Measurements from ENCODE around the gene NKX2-4.
"Not testable (repeated sequence)": the region's sequence is repeated elsewhere in the genome, so short reads cannot be mapped to it uniquely, and the experiment has no call there.

Gene NKX2-4

DNA sequence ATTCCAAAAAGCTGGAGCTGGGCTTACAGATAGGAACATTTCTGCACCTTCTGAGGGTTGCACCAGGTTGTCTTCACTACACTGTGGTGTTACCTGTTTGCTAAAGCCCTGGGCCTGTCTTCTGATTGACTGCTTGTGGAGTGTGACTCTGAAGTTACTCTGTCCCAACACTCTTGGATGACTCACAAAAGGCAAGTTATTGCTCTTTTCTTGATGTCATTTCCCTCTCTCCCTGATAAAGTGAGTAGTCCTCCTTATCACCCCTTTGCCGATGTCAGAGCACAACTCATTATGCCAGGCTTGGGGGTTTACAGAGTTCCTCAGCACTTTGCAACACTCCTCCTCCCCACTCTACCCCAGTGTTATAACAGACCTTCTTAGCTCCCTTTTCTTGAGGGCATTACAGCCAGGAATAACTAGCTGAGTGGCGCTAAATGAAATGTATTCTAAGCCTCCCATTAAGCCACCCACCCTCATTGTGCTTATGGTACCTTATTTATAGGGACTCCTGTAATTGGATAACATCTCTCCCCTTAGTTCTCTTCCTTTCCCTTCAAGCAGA, 36.1 kb upstream of the NKX2-4 start:
- H2BK5ac ChIP-seq (ENCODE audit: low read length), result no peak overlapping the region
- no peaks in the 10 kb centered on the region for H3K36me3 ChIP-seq (ENCODE audit: control insufficient read depth, insufficient read depth, low read length)
- H3K18ac ChIP-seq (ENCODE audit: low read length), result no peak overlapping the region
- no peak overlapping the region for H2AK5ac ChIP-seq (ENCODE audit: low read length)
- H3K79me2 ChIP-seq (ENCODE audit: control insufficient read depth, insufficient read depth, low read length), result no peaks in the 10 kb centered on the region
- H3K23ac ChIP-seq (ENCODE audit: low read length), result no peak overlapping the region
- H3K27me3 ChIP-seq (ENCODE audit: insufficient read depth, low read length, poor library complexity), result no peaks in the 10 kb centered on the region
- H4K5ac ChIP-seq (ENCODE audit: low read length), result no peak overlapping the region
- no peak overlapping the region for H3K4me2 ChIP-seq (ENCODE audit: low read length)
- no peak overlapping the region for H3K4ac ChIP-seq (ENCODE audit: low read depth, low read length)
- no peaks in the 10 kb centered on the region for H3K79me1 ChIP-seq (ENCODE audit: low read length)
- H3K4me1 ChIP-seq (ENCODE audit: control insufficient read depth, low read depth, low read length), result no peaks in the 10 kb centered on the region
- no peak overlapping the region for H3K56ac ChIP-seq (ENCODE audit: low read length)
- H2BK120ac ChIP-seq (ENCODE audit: low read depth, low read length), result no peak overlapping the region
- H3K4me3 ChIP-seq (ENCODE audit: low read length), result no peak overlapping the region
- no CpG with 5 or more reads among the region's 2 CpGs for WGBS (ENCODE audit: extremely low coverage, insufficient coverage, low lambda C conversion rate)
- no peak overlapping the region for H4K8ac ChIP-seq (ENCODE audit: low read depth, low read length)
- DNase-seq, result no peak
- no peak overlapping the region for H3K9ac ChIP-seq (ENCODE audit: low read length)
- H2BK15ac ChIP-seq (replicated peaks; ENCODE audit: low read depth), result no peak overlapping the region
- H3K27ac ChIP-seq (ENCODE audit: low read depth, low read length), result no peak overlapping the region

- no peak overlapping the region for H3K27ac ChIP-seq (ENCODE audit: low read depth, low read length)
- peak; percentile 21 for DNase-seq
- H3K4me1 ChIP-seq (ENCODE audit: control insufficient read depth, low read depth, low read length), result no peaks in the 10 kb centered on the region
- no peak overlapping the region for H3K18ac ChIP-seq (ENCODE audit: low read length)
- H2BK5ac ChIP-seq (ENCODE audit: low read length), result no peak overlapping the region
- H3K4ac ChIP-seq (ENCODE audit: low read depth, low read length), result no peak overlapping the region
- H3K9ac ChIP-seq (ENCODE audit: low read length), result no peak overlapping the region
- no peak overlapping the region for H2BK15ac ChIP-seq (replicated peaks; ENCODE audit: low read depth)
- no peaks in the 10 kb centered on the region for H3K79me1 ChIP-seq (ENCODE audit: low read length)
- no peak overlapping the region for H3K4me2 ChIP-seq (ENCODE audit: low read length)
- H3K36me3 ChIP-seq (ENCODE audit: control insufficient read depth, insufficient read depth, low read length), result no peaks in the 10 kb centered on the region
- H3K27me3 ChIP-seq (ENCODE audit: insufficient read depth, low read length, poor library complexity), result no peaks in the 10 kb centered on the region
- H4K5ac ChIP-seq (ENCODE audit: low read length), result no peak overlapping the region
- WGBS (ENCODE audit: extremely low coverage, insufficient coverage, low lambda C conversion rate), result no CpG with 5 or more reads among the region's 4 CpGs
- H3K56ac ChIP-seq (ENCODE audit: low read length), result no peak overlapping the region
- H2BK120ac ChIP-seq (ENCODE audit: low read depth, low read length), result no peak overlapping the region
- no peak overlapping the region for H4K8ac ChIP-seq (ENCODE audit: low read depth, low read length)
- no peak overlapping the region for H3K4me3 ChIP-seq (ENCODE audit: low read length)
- H3K79me2 ChIP-seq (ENCODE audit: control insufficient read depth, insufficient read depth, low read length), result no peaks in the 10 kb centered on the region
- no peak overlapping the region for H3K23ac ChIP-seq (ENCODE audit: low read length)
- no peak overlapping the region for H2AK5ac ChIP-seq (ENCODE audit: low read length)
Measured at GRCh38 chr20:21432911-21433310, 35.6 kb upstream of the NKX2-4 start.

DNA sequence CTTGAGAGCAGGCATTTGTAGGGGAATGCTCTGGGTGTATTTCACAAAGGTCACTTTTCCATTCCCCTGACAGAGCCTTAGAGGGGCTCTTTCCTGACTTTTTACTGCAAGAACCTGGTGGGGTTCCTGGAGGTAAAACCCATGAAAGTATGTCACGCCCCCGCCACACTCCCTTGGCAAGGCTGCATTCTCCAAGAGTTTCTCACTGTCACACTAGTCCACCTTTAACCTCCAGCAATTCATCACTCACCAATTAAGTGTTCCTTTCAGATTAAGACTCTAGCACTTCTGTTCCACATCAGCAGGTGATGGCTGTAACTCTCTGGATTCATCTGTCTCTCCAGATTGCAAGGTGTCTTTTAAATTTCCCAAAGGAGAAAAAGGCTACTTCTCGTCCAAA, 32.7 kb upstream of the NKX2-4 start:
- H3K79me2 ChIP-seq (ENCODE audit: control insufficient read depth, insufficient read depth, low read length), result no peaks in the 10 kb centered on the region
- no peak overlapping the region for H2AK5ac ChIP-seq (ENCODE audit: low read length)
- no peak overlapping the region for H4K8ac ChIP-seq (ENCODE audit: low read depth, low read length)
- WGBS (ENCODE audit: extremely low coverage, insufficient coverage, low lambda C conversion rate), result no CpG with 5 or more reads among the region's 3 CpGs
- H3K4me2 ChIP-seq (ENCODE audit: low read length), result no peak overlapping the region
- H3K4me3 ChIP-seq (ENCODE audit: low read length), result no peak overlapping the region
- DNase-seq, result no peak
- no peak overlapping the region for H3K56ac ChIP-seq (ENCODE audit: low read length)
- H3K18ac ChIP-seq (ENCODE audit: low read length), result no peak overlapping the region
- H3K27me3 ChIP-seq (ENCODE audit: insufficient read depth, low read length, poor library complexity), result no peaks in the 10 kb centered on the region
- H3K27ac ChIP-seq (ENCODE audit: low read depth, low read length), result no peak overlapping the region
- H3K79me1 ChIP-seq (ENCODE audit: low read length), result no peaks in the 10 kb centered on the region
- no peak overlapping the region for H2BK5ac ChIP-seq (ENCODE audit: low read length)
- no peak overlapping the region for H2BK120ac ChIP-seq (ENCODE audit: low read depth, low read length)
- no peak overlapping the region for H3K23ac ChIP-seq (ENCODE audit: low read length)
- no peak overlapping the region for H2BK15ac ChIP-seq (replicated peaks; ENCODE audit: low read depth)
- no peak overlapping the region for H3K4ac ChIP-seq (ENCODE audit: low read depth, low read length)
- no peaks in the 10 kb centered on the region for H3K36me3 ChIP-seq (ENCODE audit: control insufficient read depth, insufficient read depth, low read length)
- no peak overlapping the region for H4K5ac ChIP-seq (ENCODE audit: low read length)
- H3K9ac ChIP-seq (ENCODE audit: low read length), result no peak overlapping the region
- H3K4me1 ChIP-seq (ENCODE audit: control insufficient read depth, low read depth, low read length), result no peaks in the 10 kb centered on the region

GRCh38 chr20:21424846-21425245, 27.5 kb upstream of the NKX2-4 start:
- H2AK5ac ChIP-seq (ENCODE audit: low read length), result no peak overlapping the region
- no peak overlapping the region for H2BK5ac ChIP-seq (ENCODE audit: low read length)
- no peak overlapping the region for H3K4me3 ChIP-seq (ENCODE audit: low read length)
- no peak overlapping the region for H3K56ac ChIP-seq (ENCODE audit: low read length)
- no peak overlapping the region for H3K4me2 ChIP-seq (ENCODE audit: low read length)
- no peak overlapping the region for H2BK120ac ChIP-seq (ENCODE audit: low read depth, low read length)
- H3K79me2 ChIP-seq (ENCODE audit: control insufficient read depth, insufficient read depth, low read length), result no peaks in the 10 kb centered on the region
- H3K36me3 ChIP-seq (ENCODE audit: control insufficient read depth, insufficient read depth, low read length), result no peaks in the 10 kb centered on the region
- WGBS (ENCODE audit: extremely low coverage, insufficient coverage, low lambda C conversion rate), result no CpG with 5 or more reads among the region's 4 CpGs
- H3K79me1 ChIP-seq (ENCODE audit: low read length), result no peaks in the 10 kb centered on the region
- H3K18ac ChIP-seq (ENCODE audit: low read length), result no peak overlapping the region
- no peak overlapping the region for H3K27ac ChIP-seq (ENCODE audit: low read depth, low read length)
- H3K27me3 ChIP-seq (ENCODE audit: insufficient read depth, low read length, poor library complexity), result no peaks in the 10 kb centered on the region
- no peaks in the 10 kb centered on the region for H3K4me1 ChIP-seq (ENCODE audit: control insufficient read depth, low read depth, low read length)
- no peak overlapping the region for H3K4ac ChIP-seq (ENCODE audit: low read depth, low read length)
- no peak for DNase-seq
- H3K9ac ChIP-seq (ENCODE audit: low read length), result no peak overlapping the region
- no peak overlapping the region for H4K8ac ChIP-seq (ENCODE audit: low read depth, low read length)
- H4K5ac ChIP-seq (ENCODE audit: low read length), result no peak overlapping the region
- no peak overlapping the region for H2BK15ac ChIP-seq (replicated peaks; ENCODE audit: low read depth)
- H3K23ac ChIP-seq (ENCODE audit: low read length), result no peak overlapping the region

DNA sequence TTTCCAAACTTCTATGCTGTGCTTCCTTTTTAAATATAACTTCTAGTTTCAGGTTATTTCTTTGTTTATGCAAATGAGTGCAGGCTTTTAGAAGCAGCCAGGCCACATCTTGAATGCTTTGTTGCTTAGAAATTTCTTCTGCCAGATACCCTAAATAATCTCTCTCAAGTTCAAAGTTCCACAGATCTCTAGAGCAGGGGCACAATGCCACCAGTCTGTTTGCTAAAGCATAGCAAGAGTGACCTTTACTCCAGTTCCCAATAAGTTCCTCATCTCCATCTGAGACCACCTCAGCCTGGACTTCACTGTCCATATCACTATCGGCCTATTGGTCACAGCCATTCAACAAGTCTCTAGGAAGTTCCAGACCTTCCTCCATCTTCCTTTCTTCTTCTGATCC, 26.4 kb upstream of the NKX2-4 start:
- H3K56ac ChIP-seq (ENCODE audit: low read length); H3K79me2 ChIP-seq (ENCODE audit: control insufficient read depth, insufficient read depth, low read length); H3K4me2 ChIP-seq (ENCODE audit: low read length); H2BK15ac ChIP-seq (replicated peaks; ENCODE audit: low read depth); H4K8ac ChIP-seq (ENCODE audit: low read depth, low read length); H2AK5ac ChIP-seq (ENCODE audit: low read length); H3K27me3 ChIP-seq (ENCODE audit: insufficient read depth, low read length, poor library complexity); H3K4me3 ChIP-seq (ENCODE audit: low read length); DNase-seq; H2BK120ac ChIP-seq (ENCODE audit: low read depth, low read length); H3K36me3 ChIP-seq (ENCODE audit: control insufficient read depth, insufficient read depth, low read length); H3K23ac ChIP-seq (ENCODE audit: low read length); H3K9ac ChIP-seq (ENCODE audit: low read length); H3K79me1 ChIP-seq (ENCODE audit: low read length); H4K5ac ChIP-seq (ENCODE audit: low read length); H3K4me1 ChIP-seq (ENCODE audit: control insufficient read depth, low read depth, low read length); H3K18ac ChIP-seq (ENCODE audit: low read length); H3K4ac ChIP-seq (ENCODE audit: low read depth, low read length); H2BK5ac ChIP-seq (ENCODE audit: low read length); H3K27ac ChIP-seq (ENCODE audit: low read depth, low read length): not testable (repeated sequence)
- no CpG with 5 or more reads among the region's 1 CpG for WGBS (ENCODE audit: extremely low coverage, insufficient coverage, low lambda C conversion rate)

GRCh38 chr20:21421601-21422236, 24.4 kb upstream of the NKX2-4 start:
- no peak overlapping the region for H3K9ac ChIP-seq (ENCODE audit: low read length)
- no peak overlapping the region for H3K18ac ChIP-seq (ENCODE audit: low read length)
- H3K79me1 ChIP-seq (ENCODE audit: low read length), result no peaks in the 10 kb centered on the region
- no peaks in the 10 kb centered on the region for H3K79me2 ChIP-seq (ENCODE audit: control insufficient read depth, insufficient read depth, low read length)
- H4K5ac ChIP-seq (ENCODE audit: low read length), result no peak overlapping the region
- H3K36me3 ChIP-seq (ENCODE audit: control insufficient read depth, insufficient read depth, low read length), result no peaks in the 10 kb centered on the region
- H3K27me3 ChIP-seq (ENCODE audit: insufficient read depth, low read length, poor library complexity), result no peaks in the 10 kb centered on the region
- no peaks in the 10 kb centered on the region for H3K4me1 ChIP-seq (ENCODE audit: control insufficient read depth, low read depth, low read length)
- no peak overlapping the region for H4K8ac ChIP-seq (ENCODE audit: low read depth, low read length)
- no peak overlapping the region for H2BK120ac ChIP-seq (ENCODE audit: low read depth, low read length)
- no peak overlapping the region for H2AK5ac ChIP-seq (ENCODE audit: low read length)
- no peak for DNase-seq
- no peak overlapping the region for H3K27ac ChIP-seq (ENCODE audit: low read depth, low read length)
- no peak overlapping the region for H3K4ac ChIP-seq (ENCODE audit: low read depth, low read length)
- WGBS (ENCODE audit: extremely low coverage, insufficient coverage, low lambda C conversion rate), result no CpG with 5 or more reads among the region's 4 CpGs
- no peak overlapping the region for H3K23ac ChIP-seq (ENCODE audit: low read length)
- no peak overlapping the region for H3K56ac ChIP-seq (ENCODE audit: low read length)
- H2BK5ac ChIP-seq (ENCODE audit: low read length), result no peak overlapping the region
- no peak overlapping the region for H2BK15ac ChIP-seq (replicated peaks; ENCODE audit: low read depth)
- H3K4me3 ChIP-seq (ENCODE audit: low read length), result no peak overlapping the region
- H3K4me2 ChIP-seq (ENCODE audit: low read length), result no peak overlapping the region

Data from mesendoderm (in vitro differentiated cells).